Neutrophil (primary cell): ENCODE results near the gene PALLD.

Experiments used
- H3K27ac ChIP-seq: fragments of 200-600 bp; sonication (generic); 2 replicates; pipeline ENCODE4 v1.5.1; 2016; ENCODE audit warnings: mild to moderate bottlenecking, moderate library complexity
- H3K27me3 ChIP-seq: fragments of 200-600 bp; sonication (generic); 2 replicates; pipeline ENCODE4 v1.6.0; 2016; ENCODE audit warnings: mild to moderate bottlenecking
- H3K36me3 ChIP-seq: fragments of 200-600 bp; sonication (generic); 2 replicates; pipeline ENCODE4 v1.5.1; 2017
- H3K4me1 ChIP-seq, 2 experiments: fragments of 200-600 bp in 1 of 2; sonication (generic) in 1 of 2; 1 replicate in 1 of 2; 2 replicates in 1 of 2; pipeline versions ENCODE4 v1.5.1 to v1.6.1; 2013 to 2016; ENCODE audit warnings: low read depth in 1 of 2, low read length in 1 of 2, mild to moderate bottlenecking in 1 of 2, moderate library complexity in 1 of 2; ENCODE audit not compliant: control insufficient read depth in 1 of 2, insufficient read depth in 1 of 2
- H3K4me3 ChIP-seq, 2 experiments: fragments of 200-600 bp in 1 of 2; sonication (generic) in 1 of 2; 1 replicate in 1 of 2; 2 replicates in 1 of 2; pipeline ENCODE4 v1.5.1; 2013 to 2016; ENCODE audit warnings: low read depth in 1 of 2, low read length in 1 of 2, mild to moderate bottlenecking in 1 of 2, moderate library complexity in 1 of 2
- H3K9me3 ChIP-seq: fragments of 200-600 bp; sonication (generic); 2 replicates; pipeline ENCODE4 v1.5.1; 2016
- TF ChIP-seq, protein P1 (sequence below): fragments of 200-600 bp; sonication (generic); IDR thresholded peaks from 2 replicates; pipeline ENCODE4 v1.5.1; 2016; ENCODE audit warnings: antibody characterized with exemption

The PALLD gene

DNA sequence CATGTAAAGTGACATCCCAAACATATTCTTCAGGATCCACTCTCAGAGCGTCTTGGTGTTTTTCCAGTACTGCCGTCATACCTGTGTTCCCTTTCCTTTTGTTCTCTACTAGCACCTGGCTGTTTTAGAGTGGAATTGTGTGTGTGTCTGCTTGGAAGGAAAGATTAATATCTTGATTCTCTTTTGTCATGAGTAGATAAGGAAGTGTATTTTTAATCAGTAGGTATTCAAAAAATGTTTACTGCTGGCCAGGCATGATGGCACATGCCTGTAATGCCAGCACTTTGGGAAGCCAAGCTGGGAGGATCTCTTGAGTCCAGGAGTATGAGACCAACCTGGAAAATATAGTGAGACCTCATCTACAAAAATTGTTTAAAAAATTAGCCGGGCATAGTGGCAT is 314.4 kb downstream of the PALLD start:
- peaks cover 10% of the 10 kb centered on the region for H3K27me3 ChIP-seq
- no peak overlapping the region for H3K4me3 ChIP-seq
- no peaks in the 10 kb centered on the region for H3K4me1 ChIP-seq
- H3K27ac ChIP-seq = no peak overlapping the region
- H3K9me3 ChIP-seq = no peaks in the 10 kb centered on the region
- TF ChIP-seq, protein P1, sequence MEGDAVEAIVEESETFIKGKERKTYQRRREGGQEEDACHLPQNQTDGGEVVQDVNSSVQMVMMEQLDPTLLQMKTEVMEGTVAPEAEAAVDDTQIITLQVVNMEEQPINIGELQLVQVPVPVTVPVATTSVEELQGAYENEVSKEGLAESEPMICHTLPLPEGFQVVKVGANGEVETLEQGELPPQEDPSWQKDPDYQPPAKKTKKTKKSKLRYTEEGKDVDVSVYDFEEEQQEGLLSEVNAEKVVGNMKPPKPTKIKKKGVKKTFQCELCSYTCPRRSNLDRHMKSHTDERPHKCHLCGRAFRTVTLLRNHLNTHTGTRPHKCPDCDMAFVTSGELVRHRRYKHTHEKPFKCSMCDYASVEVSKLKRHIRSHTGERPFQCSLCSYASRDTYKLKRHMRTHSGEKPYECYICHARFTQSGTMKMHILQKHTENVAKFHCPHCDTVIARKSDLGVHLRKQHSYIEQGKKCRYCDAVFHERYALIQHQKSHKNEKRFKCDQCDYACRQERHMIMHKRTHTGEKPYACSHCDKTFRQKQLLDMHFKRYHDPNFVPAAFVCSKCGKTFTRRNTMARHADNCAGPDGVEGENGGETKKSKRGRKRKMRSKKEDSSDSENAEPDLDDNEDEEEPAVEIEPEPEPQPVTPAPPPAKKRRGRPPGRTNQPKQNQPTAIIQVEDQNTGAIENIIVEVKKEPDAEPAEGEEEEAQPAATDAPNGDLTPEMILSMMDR = no peak
- no peaks in the 10 kb centered on the region for H3K36me3 ChIP-seq

DNA sequence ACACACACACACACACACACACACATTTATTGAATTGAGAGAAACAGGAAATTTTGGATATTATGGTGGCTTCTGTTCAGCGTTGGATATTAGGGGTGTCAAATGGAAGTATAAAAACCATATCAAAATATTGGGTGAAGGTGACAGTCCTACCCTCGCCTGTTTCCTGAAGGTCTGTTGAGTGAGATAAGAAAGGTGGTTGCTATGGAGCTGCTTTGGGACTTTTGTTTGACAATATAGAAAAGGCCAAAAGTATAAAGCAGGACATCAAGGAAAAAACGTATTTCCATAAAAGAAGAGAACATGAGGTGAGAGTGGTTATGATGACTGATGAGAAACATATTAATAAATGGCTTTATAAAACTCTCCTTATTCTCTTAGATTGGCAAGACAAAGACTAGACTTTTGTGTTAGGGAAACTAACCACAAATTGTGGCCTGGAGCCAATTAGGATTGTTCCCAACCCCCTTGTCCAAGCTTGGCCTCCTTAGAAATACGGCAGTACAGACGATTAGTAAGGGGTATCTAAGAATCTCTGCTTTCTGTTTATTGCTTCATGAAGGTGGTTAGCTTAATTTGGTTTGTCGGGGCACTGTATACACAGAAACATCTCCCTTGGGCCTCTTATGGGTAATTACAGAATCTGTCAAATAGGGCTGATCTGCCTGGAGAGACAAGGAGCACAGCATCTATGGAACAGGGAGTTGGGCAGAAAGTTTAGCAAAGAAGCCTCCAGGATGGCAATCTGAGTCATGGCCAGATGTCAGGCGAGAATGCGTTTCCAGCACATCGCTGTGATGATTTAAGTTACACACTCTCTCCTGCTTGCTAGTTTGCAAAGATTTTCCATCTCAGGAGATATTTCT is 315.2 kb downstream of the PALLD start:
- H3K4me3 ChIP-seq = no peak overlapping the region
- no peak overlapping the region for H3K27ac ChIP-seq
- no peaks in the 10 kb centered on the region for H3K9me3 ChIP-seq
- H3K4me1 ChIP-seq = no peaks in the 10 kb centered on the region
- peaks cover 17% of the 10 kb centered on the region for H3K27me3 ChIP-seq
- TF ChIP-seq, protein P1 = no peak
- no peaks in the 10 kb centered on the region for H3K36me3 ChIP-seq

DNA sequence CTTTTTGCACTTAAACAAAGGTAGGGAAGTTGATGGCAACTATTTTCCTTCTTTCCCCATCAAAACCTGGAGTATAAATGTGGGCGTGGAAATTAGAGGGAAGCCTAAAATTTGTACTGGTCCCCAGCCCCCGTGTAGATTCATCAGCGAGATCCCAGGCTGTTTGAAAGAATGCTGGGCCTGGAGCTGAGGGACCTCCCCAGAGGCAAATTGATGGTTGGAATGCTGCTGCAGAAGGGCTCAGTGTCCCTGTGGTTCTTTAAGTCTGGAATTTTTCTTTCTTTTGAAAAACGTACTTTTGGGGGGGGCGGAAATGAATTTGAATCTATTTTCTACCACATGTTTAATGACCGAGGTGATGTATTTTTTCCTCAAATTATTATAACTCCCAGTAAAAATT is 316.0 kb downstream of the PALLD start:
- Histone ChIP-seq H3K27ac (no peak overlapping the region), H3K4me1 (no peaks in the 10 kb centered on the region), H3K27me3 (peaks cover 25% of the 10 kb centered on the region), H3K36me3 (no peaks in the 10 kb centered on the region), H3K4me3 (no peak overlapping the region), H3K9me3 (no peaks in the 10 kb centered on the region)
- TF ChIP-seq, protein P1 = no peak

DNA sequence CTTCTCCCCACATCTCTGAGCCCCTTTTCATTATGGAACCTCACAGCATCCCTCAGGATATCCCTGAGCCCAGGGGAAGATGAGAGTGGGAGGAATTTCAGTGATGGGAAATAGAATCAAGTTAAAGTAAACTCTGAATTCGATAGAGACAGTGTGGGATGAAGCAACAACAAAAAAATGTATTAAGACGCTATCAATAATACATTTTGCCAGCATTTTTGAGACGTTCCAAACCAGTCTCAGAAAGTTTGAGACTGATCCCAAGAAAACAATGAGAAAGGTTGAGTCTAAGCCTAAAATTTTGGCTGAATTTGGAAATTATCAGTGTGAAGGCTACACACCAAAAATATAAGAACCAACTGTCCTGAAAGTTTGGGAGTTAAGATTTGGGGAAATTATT is 317.0 kb downstream of the PALLD start:
- H3K27me3 ChIP-seq = peaks cover 32% of the 10 kb centered on the region
- H3K4me3 ChIP-seq = no peak overlapping the region
- H3K4me1 ChIP-seq = no peaks in the 10 kb centered on the region
- no peaks in the 10 kb centered on the region for H3K36me3 ChIP-seq
- TF ChIP-seq, protein P1 = no peak
- no peak overlapping the region for H3K27ac ChIP-seq
- H3K9me3 ChIP-seq = no peaks in the 10 kb centered on the region

DNA sequence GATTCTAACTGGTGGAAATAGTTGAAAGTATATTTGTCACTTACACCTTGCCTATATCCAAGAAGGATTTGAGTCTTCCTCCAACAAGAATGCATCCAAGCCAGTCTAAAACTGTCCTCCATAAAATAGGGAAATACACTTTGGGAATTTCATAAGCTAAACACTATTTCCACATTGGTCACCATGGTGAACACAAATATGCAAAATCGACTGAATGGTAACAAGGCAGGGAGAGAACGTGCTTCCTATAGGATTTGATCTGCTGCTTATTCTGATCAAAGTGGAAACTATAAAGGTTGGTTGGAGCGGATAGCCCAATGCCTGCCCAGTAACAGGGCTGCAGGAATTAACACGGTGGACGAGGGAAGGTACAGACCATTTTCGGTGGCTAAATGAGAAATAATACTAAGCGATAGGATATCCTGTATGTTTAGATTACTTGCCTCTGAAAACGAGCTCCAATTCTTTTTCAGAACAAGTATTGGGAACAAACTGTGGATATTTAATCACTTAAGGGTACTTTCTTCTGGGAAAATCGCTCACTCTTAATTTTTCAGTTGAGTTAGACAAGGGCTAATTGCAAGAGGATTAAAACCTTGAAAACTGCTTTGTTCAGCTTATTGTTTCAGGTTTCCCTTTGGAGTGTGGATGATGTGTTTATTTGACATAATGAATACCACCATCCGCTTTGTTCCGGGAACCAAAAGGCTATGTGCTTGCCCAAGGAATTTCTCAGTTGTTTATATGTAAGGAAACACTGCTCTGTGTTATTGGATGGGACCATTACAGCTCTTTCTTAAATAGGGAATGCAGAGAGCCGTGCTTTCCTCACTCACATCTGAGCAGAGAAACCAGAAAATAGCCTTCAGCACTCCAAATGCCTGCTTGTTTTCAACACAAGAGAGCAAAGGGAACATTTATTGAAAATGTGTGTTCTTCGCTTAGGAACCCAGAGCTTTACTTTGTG is 318.8 kb downstream of the PALLD start:
- no peaks in the 10 kb centered on the region for H3K4me1 ChIP-seq
- H3K27ac ChIP-seq = no peak overlapping the region
- no peaks in the 10 kb centered on the region for H3K36me3 ChIP-seq
- H3K9me3 ChIP-seq = no peaks in the 10 kb centered on the region
- TF ChIP-seq, protein P1 = no peak
- H3K4me3 ChIP-seq = no peak overlapping the region
- peaks cover 32% of the 10 kb centered on the region for H3K27me3 ChIP-seq
